OCI-LY7 (cell line): ENCODE data around the gene PITPNC1. TPM values are rescaled to one million over a fixed set of nuclear protein-coding genes. Genes with fewer than 3 reads are reported as not detected.
A peak's percentile ranks its signal among the peaks of the same experiment; 100 is the strongest.

ENCODE experiments used
- BruUV-seq: library from RNA; stranded (reverse); fragments of 400-500 nt; replicated peaks from 2 replicates; lab custom pipeline; 2021; lab: Mats Ljungman, UMichigan
- CTCF ChIA-PET: fragments of 300-600 bp; sonication (Branson Sonifier 250); formaldehyde crosslinking; loops from one replicate; lab custom pipeline; 2022; ENCODE audit warnings: antibody characterized with exemption; ENCODE audit not compliant: unreplicated experiment; lab: Charles Lee
- POLR2A ChIA-PET: fragments of 300-600 bp; sonication (Branson Sonifier 250); formaldehyde crosslinking; loops from one replicate; lab custom pipeline; 2022; ENCODE audit warnings: antibody characterized with exemption; lab: Charles Lee
- DNase-seq: peaks from one replicate; pipeline ENCODE4 v3.0.0-alpha.2; 2015; ENCODE audit warnings: low spot score
- H2AFZ ChIP-seq: fragments of 200-600 bp; sonication (generic), shearing (Covaris generic); 2 replicates; pipeline ENCODE4 v1.6.1; 2014; ENCODE audit warnings: mild to moderate bottlenecking, antibody characterized with exemption, low read length, moderate library complexity
- H3K27ac ChIP-seq: fragments of 200-600 bp; sonication (generic); 2 replicates; pipeline ENCODE4 v1.5.1; 2014; ENCODE audit warnings: mixed run types, low read depth, mild to moderate bottlenecking, moderate library complexity, low read length, inconsistent platforms; ENCODE audit not compliant: poor library complexity, severe bottlenecking
- H3K36me3 ChIP-seq: fragments of 200-600 bp; sonication (generic); 2 replicates; pipeline ENCODE4 v1.6.1; 2014; ENCODE audit warnings: mild to moderate bottlenecking, antibody characterized with exemption, low read length, moderate library complexity, mixed read lengths; ENCODE audit not compliant: insufficient read depth
- H3K4me1 ChIP-seq: fragments of 200-600 bp; sonication (generic); 2 replicates; pipeline ENCODE4 v1.5.1; 2014; ENCODE audit warnings: mild to moderate bottlenecking, low read length; ENCODE audit not compliant: insufficient read depth, poor library complexity, severe bottlenecking
- H3K4me2 ChIP-seq: fragments of 200-600 bp; sonication (generic); 2 replicates; pipeline ENCODE4 v1.6.1; 2014; ENCODE audit warnings: mild to moderate bottlenecking, low read length
- H3K4me3 ChIP-seq: fragments of 200-600 bp; sonication (generic); 2 replicates; pipeline ENCODE4 v1.5.1; 2014; ENCODE audit warnings: mild to moderate bottlenecking, low read depth, low read length; ENCODE audit not compliant: poor library complexity, severe bottlenecking
- H3K79me2 ChIP-seq: fragments of 200-600 bp; sonication (generic); 2 replicates; pipeline ENCODE4 v1.6.1; 2016; ENCODE audit warnings: low read depth, mild to moderate bottlenecking, low read length, moderate library complexity, mixed read lengths; ENCODE audit not compliant: insufficient read depth
- H3K9me2 ChIP-seq: fragments of 200-600 bp; sonication (generic); 2 replicates; pipeline ENCODE4 v1.6.1; 2016; ENCODE audit warnings: mild to moderate bottlenecking, low read length, mixed read lengths; ENCODE audit not compliant: insufficient read depth
- H3K9me3 ChIP-seq: fragments of 200-600 bp; sonication (generic); 2 replicates; pipeline ENCODE4 v1.6.1; 2014; ENCODE audit warnings: mild to moderate bottlenecking, mixed run types, low read length, mixed read lengths
- H4K20me1 ChIP-seq: fragments of 200-600 bp; sonication (generic); 2 replicates; pipeline ENCODE4 v1.6.1; 2014; ENCODE audit warnings: mild to moderate bottlenecking, antibody characterized with exemption, low read length, moderate library complexity, mixed read lengths; ENCODE audit not compliant: insufficient read depth
- EZH2phosphoT487 ChIP-seq: fragments of 200-600 bp; sonication (generic); IDR thresholded peaks from 2 replicates; pipeline ENCODE4 v1.6.1; 2018; ENCODE audit warnings: low read depth, borderline replicate concordance, mild to moderate bottlenecking, mixed run types, antibody characterized with exemption, low read length, moderate library complexity, mixed read lengths
- intact Hi-C: fragments of 100-400 bp; cut with micrococcal nuclease; formaldehyde crosslinking; loops from one replicate; pipeline ENCODE4 v1.10.0; 2022; ENCODE audit not compliant: unreplicated experiment
- total RNA-seq, 2 experiments: library from RNA; depleted of rRNA in 1 of 2; stranded (reverse); fragments of >200 nt in 1 of 2; shearing (Covaris generic) in 1 of 2; gene quantifications; 2 replicates each; pipeline ENCODE4 v1.2.3, GENCODE V29; 2014 to 2022
- TF ChIP-seq, protein P1 (sequence below): fragments of 200-600 bp; sonication (generic); conservative IDR thresholded peaks from 2 replicates; pipeline ENCODE4 v1.5.1; 2014; ENCODE audit warnings: mild to moderate bottlenecking, antibody characterized with exemption, low read length, moderate library complexity, mixed read lengths

The PITPNC1 gene
- total RNA-seq, 2 experiments from 2014 or later: 14.3 to 21.1 TPM

DNA sequence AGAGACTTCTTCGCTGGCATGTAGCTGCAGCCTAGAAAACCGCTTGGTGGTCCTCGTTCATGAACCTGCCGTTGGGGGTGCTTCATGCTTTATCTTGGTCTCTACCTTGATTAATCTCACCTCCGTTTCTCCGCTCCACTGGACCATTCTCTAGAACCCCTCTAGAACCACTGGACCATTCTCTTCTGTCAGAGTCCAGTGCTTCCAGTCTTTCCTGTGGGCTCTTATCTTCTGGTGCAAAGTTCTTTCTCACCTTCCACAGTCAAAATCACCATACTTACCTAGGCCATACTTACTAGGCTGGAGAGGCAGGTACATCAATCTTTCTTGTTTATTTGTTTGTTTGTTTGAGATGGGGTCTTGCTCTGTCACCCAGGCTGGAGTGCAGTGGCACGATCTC is 71.4 kb downstream of the PITPNC1 start:
- H3K27ac ChIP-seq: no peak overlapping the region
- no peaks in the 10 kb centered on the region for H4K20me1 ChIP-seq
- POLR2A ChIA-PET: no interaction called here
- no peaks in the 10 kb centered on the region for H3K36me3 ChIP-seq
- peaks cover 54% of the 10 kb centered on the region for H3K4me1 ChIP-seq
- TF ChIP-seq, protein P1, sequence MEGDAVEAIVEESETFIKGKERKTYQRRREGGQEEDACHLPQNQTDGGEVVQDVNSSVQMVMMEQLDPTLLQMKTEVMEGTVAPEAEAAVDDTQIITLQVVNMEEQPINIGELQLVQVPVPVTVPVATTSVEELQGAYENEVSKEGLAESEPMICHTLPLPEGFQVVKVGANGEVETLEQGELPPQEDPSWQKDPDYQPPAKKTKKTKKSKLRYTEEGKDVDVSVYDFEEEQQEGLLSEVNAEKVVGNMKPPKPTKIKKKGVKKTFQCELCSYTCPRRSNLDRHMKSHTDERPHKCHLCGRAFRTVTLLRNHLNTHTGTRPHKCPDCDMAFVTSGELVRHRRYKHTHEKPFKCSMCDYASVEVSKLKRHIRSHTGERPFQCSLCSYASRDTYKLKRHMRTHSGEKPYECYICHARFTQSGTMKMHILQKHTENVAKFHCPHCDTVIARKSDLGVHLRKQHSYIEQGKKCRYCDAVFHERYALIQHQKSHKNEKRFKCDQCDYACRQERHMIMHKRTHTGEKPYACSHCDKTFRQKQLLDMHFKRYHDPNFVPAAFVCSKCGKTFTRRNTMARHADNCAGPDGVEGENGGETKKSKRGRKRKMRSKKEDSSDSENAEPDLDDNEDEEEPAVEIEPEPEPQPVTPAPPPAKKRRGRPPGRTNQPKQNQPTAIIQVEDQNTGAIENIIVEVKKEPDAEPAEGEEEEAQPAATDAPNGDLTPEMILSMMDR: no peak
- TF ChIP-seq EZH2phosphoT487: no peak
- CTCF ChIA-PET: no interaction called here
- H3K9me3 ChIP-seq: peaks cover 3% of the 10 kb centered on the region; the same call in 1 of the 2 replicates
- peak overlapping the region; percentile 24; the same call in 1 of the 2 replicates for H3K4me2 ChIP-seq
- no peak for DNase-seq
- no peak overlapping the region for H2AFZ ChIP-seq
- no TSS peak for BruUV-seq
- no peaks in the 10 kb centered on the region for H3K9me2 ChIP-seq
- H3K4me3 ChIP-seq: no peak overlapping the region
- intact Hi-C loops: no loop called here
- peaks cover 3% of the 10 kb centered on the region; the same call in 1 of the 2 replicates for H3K79me2 ChIP-seq

GRCh38 chr17:67449065-67449464 is 72.0 kb downstream of the PITPNC1 start:
- CTCF ChIA-PET: no interaction called here
- no peaks in the 10 kb centered on the region for H3K9me2 ChIP-seq
- H4K20me1 ChIP-seq: no peaks in the 10 kb centered on the region
- no TSS peak for BruUV-seq
- H3K4me1 ChIP-seq: peaks cover 61% of the 10 kb centered on the region
- POLR2A ChIA-PET: interaction anchor here (0.7 to 0.9 kb wide), 2 partner anchors 8 to 16 kb away, joined by 3 to 5 read pairs; no protein-coding TSS in a partner anchor
- no peak overlapping the region for H3K27ac ChIP-seq
- H3K9me3 ChIP-seq: peaks cover 3% of the 10 kb centered on the region; the same call in 1 of the 2 replicates
- H3K79me2 ChIP-seq: peaks cover 4% of the 10 kb centered on the region; the same call in 1 of the 2 replicates
- H3K4me2 ChIP-seq: no peak overlapping the region
- H3K36me3 ChIP-seq: no peaks in the 10 kb centered on the region
- intact Hi-C loops: no loop called here
- H2AFZ ChIP-seq: no peak overlapping the region
- no peak for DNase-seq
- TF ChIP-seq, protein P1: no peak
- TF ChIP-seq EZH2phosphoT487: no peak
- H3K4me3 ChIP-seq: no peak overlapping the region
